B cell (primary cell): Measurements from ENCODE around the gene CLEC10A. TPM values are rescaled to one million over a fixed set of nuclear protein-coding genes. Genes with fewer than 3 reads are reported as not detected.
A peak's percentile ranks its signal among the peaks of the same experiment; 100 is the strongest.

Source experiments
- ATAC-seq: fragments of 200-7000 bp; cut with Tn5 transposase; one replicate; pipeline ENCODE4 v1.10.0; 2021; ENCODE audit warnings: low read depth, mild to moderate bottlenecking, moderate number of reproducible peaks, moderate library complexity
- CTCF ChIA-PET: fragments of 350-600 bp; sonication (Branson Sonifier 250); formaldehyde crosslinking; loops from one replicate; lab custom pipeline; 2021; ENCODE audit warnings: antibody characterized with exemption, inconsistent platforms; lab: Charles Lee
- POLR2A ChIA-PET: fragments of 350-600 bp; sonication (Branson Sonifier 250); formaldehyde crosslinking; loops from one replicate; lab custom pipeline; 2021; ENCODE audit warnings: antibody characterized with exemption; lab: Charles Lee
- DNase-seq: peaks from one replicate; pipeline ENCODE4 v3.0.0; 2013
- H2AFZ ChIP-seq: 2 replicates; pipeline ENCODE4 v1.6.1; 2012; ENCODE audit warnings: mild to moderate bottlenecking, low read depth, low read length; ENCODE audit not compliant: insufficient read depth, poor library complexity, severe bottlenecking
- H3K27ac ChIP-seq, 2 donors: 1 replicate in 1 of 2; 2 replicates in 1 of 2; pipeline ENCODE4 v1.5.1; 2012 to 2013; ENCODE audit warnings: low read length in 2 of 2, mild to moderate bottlenecking in 2 of 2, moderate library complexity in 1 of 2
- H3K27me3 ChIP-seq, 4 experiments: fragments of 200-600 bp in 1 of 4; sonication (generic) in 1 of 4; replicated peaks in 1 of 4; 1 replicate in 2 of 4; 2 replicates in 2 of 4; pipeline versions ENCODE4 v1.6.1 to v1.7.0; 2013 to 2016; ENCODE audit warnings: low read length in 3 of 4, mild to moderate bottlenecking in 2 of 4, mixed read lengths in 1 of 4, moderate library complexity in 1 of 4; ENCODE audit not compliant: insufficient read depth in 4 of 4, control insufficient read depth in 3 of 4; ENCODE audit errors: control extremely low read depth in 1 of 4
- H3K36me3 ChIP-seq, 2 experiments: replicated peaks in 1 of 2; 1 replicate in 1 of 2; 2 replicates in 1 of 2; pipeline versions ENCODE4 v1.6.1 to v1.7.1; 2013; ENCODE audit warnings: low read length in 1 of 2; ENCODE audit not compliant: insufficient read depth in 2 of 2, control insufficient read depth in 1 of 2; ENCODE audit errors: control extremely low read depth in 1 of 2, extremely low read depth in 1 of 2
- H3K4me1 ChIP-seq, 2 donors: fragments of 200-600 bp in 1 of 2; sonication (generic) in 1 of 2; 1 replicate in 1 of 2; 2 replicates in 1 of 2; pipeline versions ENCODE4 v1.5.1 to v1.6.1; 2013 to 2017; ENCODE audit warnings: low read length in 2 of 2; ENCODE audit not compliant: control insufficient read depth in 2 of 2, insufficient read depth in 2 of 2
- H3K4me2 ChIP-seq: replicated peaks from 2 replicates; pipeline ENCODE3; 2012; ENCODE audit warnings: mild to moderate bottlenecking, low read depth, low read length; ENCODE audit not compliant: poor library complexity, severe bottlenecking
- H3K4me3 ChIP-seq, 5 experiments: fragments of 200-600 bp in 1 of 5; sonication (generic) in 1 of 5; 1 replicate in 3 of 5; 2 replicates in 2 of 5; pipeline versions ENCODE4 v1.5.1 to v1.7.0; 2011 to 2016; ENCODE audit warnings: low read length in 4 of 5, mild to moderate bottlenecking in 4 of 5, low read depth in 2 of 5, control low read depth in 1 of 5, moderate library complexity in 1 of 5; ENCODE audit not compliant: insufficient read depth in 1 of 5; ENCODE audit errors: control extremely low read depth in 1 of 5, extremely low read depth in 1 of 5
- H3K79me2 ChIP-seq: fragments of 200-600 bp; sonication (generic); one replicate; pipeline ENCODE4 v1.6.0; 2016; ENCODE audit warnings: low read length; ENCODE audit not compliant: control insufficient read depth, insufficient read depth
- H3K9ac ChIP-seq: fragments of 200-600 bp; sonication (generic); 2 replicates; pipeline ENCODE4 v1.6.1; 2017; ENCODE audit warnings: mild to moderate bottlenecking, low read length, moderate library complexity
- H3K9me3 ChIP-seq, 3 donors: one replicate each; pipeline versions ENCODE4 v1.6.1 to v1.7.1; 2013; ENCODE audit warnings: low read length in 2 of 3; ENCODE audit not compliant: control insufficient read depth in 2 of 3, insufficient read depth in 1 of 3; ENCODE audit errors: control extremely low read depth in 1 of 3
- H4K20me1 ChIP-seq: 2 replicates; pipeline ENCODE4 v1.6.0; 2012; ENCODE audit warnings: mild to moderate bottlenecking, low read length; ENCODE audit not compliant: insufficient read depth, control insufficient read depth, poor library complexity, severe bottlenecking
- H3K27ac Mint-ChIP-seq: one replicate; pipeline ENCODE4 v1.8.0; 2021; ENCODE audit warnings: mixed read lengths
- H3K27me3 Mint-ChIP-seq: one replicate; pipeline ENCODE4 v1.8.0; 2021; ENCODE audit warnings: mixed read lengths
- H3K4me1 Mint-ChIP-seq: one replicate; pipeline ENCODE4 v1.8.0; 2021; ENCODE audit warnings: mixed read lengths
- H3K4me3 Mint-ChIP-seq: one replicate; pipeline ENCODE4 v1.8.0; 2021; ENCODE audit warnings: mixed read lengths
- H3K9me3 Mint-ChIP-seq: one replicate; pipeline ENCODE4 v1.8.0; 2022; ENCODE audit warnings: mixed read lengths; ENCODE audit not compliant: insufficient read depth
- EZH2 ChIP-seq: IDR thresholded peaks from 2 replicates; pipeline ENCODE4 v1.6.1; 2012; ENCODE audit warnings: borderline replicate concordance, low read depth, mild to moderate bottlenecking, moderate library complexity, low read length; ENCODE audit not compliant: insufficient read depth, poor library complexity, severe bottlenecking
- WGBS: methylation state at CpG from one replicate; pipeline ENCODE4 v1.1.5; 2013; ENCODE audit warnings: missing lambda C conversion rate; ENCODE audit not compliant: insufficient coverage; 5-methylcytosine and 5-hydroxymethylcytosine counted together
- intact Hi-C: fragments of 100-400 bp; cut with micrococcal nuclease; formaldehyde crosslinking; loops from one replicate; pipeline ENCODE4 v1.10.0; 2022
- polyA plus RNA-seq: library from polyadenylated mRNA; depleted of rRNA; stranded (reverse); fragments of >200 nt; gene quantifications from 2 replicates; pipeline ENCODE4 v1.2.3, GENCODE V29; 2012
- total RNA-seq, 2 donors: library from RNA; stranded (reverse); fragments of 120-200 nt in 1 of 2; gene quantifications; 1 replicate in 1 of 2; 2 replicates in 1 of 2; pipeline versions ENCODE4 v1.2.3 to v1.2.4, GENCODE V29; 2013 to 2022
- TF ChIP-seq, protein P1 (sequence below): fragments of 200-600 bp; IDR thresholded peaks from one replicate; pipeline ENCODE4 v1.8.0; 2022; ENCODE audit warnings: antibody characterized with exemption, mild to moderate bottlenecking

The CLEC10A gene
- total and polyA plus RNA-seq, 2 donors (not counting 1 experiment from before 2014, with no cell fraction given): 0.15 TPM; not detected in 1

- TF ChIP-seq, protein P1, sequence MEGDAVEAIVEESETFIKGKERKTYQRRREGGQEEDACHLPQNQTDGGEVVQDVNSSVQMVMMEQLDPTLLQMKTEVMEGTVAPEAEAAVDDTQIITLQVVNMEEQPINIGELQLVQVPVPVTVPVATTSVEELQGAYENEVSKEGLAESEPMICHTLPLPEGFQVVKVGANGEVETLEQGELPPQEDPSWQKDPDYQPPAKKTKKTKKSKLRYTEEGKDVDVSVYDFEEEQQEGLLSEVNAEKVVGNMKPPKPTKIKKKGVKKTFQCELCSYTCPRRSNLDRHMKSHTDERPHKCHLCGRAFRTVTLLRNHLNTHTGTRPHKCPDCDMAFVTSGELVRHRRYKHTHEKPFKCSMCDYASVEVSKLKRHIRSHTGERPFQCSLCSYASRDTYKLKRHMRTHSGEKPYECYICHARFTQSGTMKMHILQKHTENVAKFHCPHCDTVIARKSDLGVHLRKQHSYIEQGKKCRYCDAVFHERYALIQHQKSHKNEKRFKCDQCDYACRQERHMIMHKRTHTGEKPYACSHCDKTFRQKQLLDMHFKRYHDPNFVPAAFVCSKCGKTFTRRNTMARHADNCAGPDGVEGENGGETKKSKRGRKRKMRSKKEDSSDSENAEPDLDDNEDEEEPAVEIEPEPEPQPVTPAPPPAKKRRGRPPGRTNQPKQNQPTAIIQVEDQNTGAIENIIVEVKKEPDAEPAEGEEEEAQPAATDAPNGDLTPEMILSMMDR: no peak
- no peak for TF ChIP-seq EZH2
- Mint-ChIP-seq H3K9me3 (peaks cover 11% of the 10 kb centered on the region), H3K4me3 (peak overlapping the region; percentile 6), H3K27me3 (peaks cover 4% of the 10 kb centered on the region), H3K27ac (no peak overlapping the region), H3K4me1 (peaks cover 13% of the 10 kb centered on the region)
- peaks cover 0 to 13% (median 13%) of the 10 kb centered on the region in 3 donors for H3K9me3 ChIP-seq
- ATAC-seq (peak; percentile 17), DNase-seq (no peak)
- no CpG with 5 or more reads among the region's 2 CpGs for WGBS
- no peaks in the 10 kb centered on the region for H3K36me3 ChIP-seq
- no peaks in the 10 kb centered on the region for H4K20me1 ChIP-seq
- H3K9ac ChIP-seq: no peak overlapping the region
- H2AFZ ChIP-seq: peak overlapping the region; percentile 17
- H3K27me3 ChIP-seq: no peaks in the 10 kb centered on the region
- H3K4me1 ChIP-seq: peaks cover 14 to 18% of the 10 kb centered on the region in 2 donors
- peak overlapping the region; percentile 31 for H3K4me2 ChIP-seq
- ChIA-PET POLR2A (no interaction called here), CTCF (interaction anchor here (1.2 to 1.5 kb wide), 4 partner anchors 10 to 85 kb away, joined by 3 to 6 read pairs (median 3); no protein-coding TSS in a partner anchor)
- peak overlapping the region; percentile 38 to 57 for H3K27ac ChIP-seq
- H3K79me2 ChIP-seq: no peaks in the 10 kb centered on the region
- no peak overlapping the region for H3K4me3 ChIP-seq
- intact Hi-C loops: no loop called here
These were observed 7.6 kb downstream of the CLEC10A start for GRCh38 chr17:7072406-7072805.

DNA sequence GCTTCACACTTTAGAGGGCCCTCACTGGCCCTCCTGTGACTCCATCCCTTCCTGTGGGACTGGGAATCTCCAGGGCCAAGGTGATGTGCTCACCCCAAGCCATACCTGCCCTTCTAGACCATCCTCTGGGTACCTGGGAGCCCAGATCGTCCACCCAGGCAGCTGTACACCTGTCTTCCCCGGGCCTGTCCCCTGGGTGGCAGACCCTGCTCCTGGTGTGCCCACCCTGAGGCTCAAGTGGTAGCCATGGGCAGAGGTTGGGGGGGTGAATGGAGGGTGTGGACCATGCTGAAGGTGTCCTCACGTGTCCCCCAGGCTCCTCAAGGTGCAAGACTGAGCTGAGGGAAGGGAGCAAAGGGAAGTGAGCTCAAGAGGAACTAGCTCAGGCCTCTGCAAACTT is 9.3 kb downstream of the CLEC10A start:
- DNase-seq: no peak
- no peaks in the 10 kb centered on the region for H3K79me2 ChIP-seq
- H3K27ac ChIP-seq: no peak overlapping the region
- H3K36me3 ChIP-seq: no peaks in the 10 kb centered on the region
- Mint-ChIP-seq H3K27ac (no peak overlapping the region), H3K4me3 (no peak overlapping the region), H3K4me1 (peaks cover 13% of the 10 kb centered on the region), H3K9me3 (peaks cover 14% of the 10 kb centered on the region), H3K27me3 (peaks cover 6% of the 10 kb centered on the region)
- H3K27me3 ChIP-seq: no peaks in the 10 kb centered on the region
- H4K20me1 ChIP-seq: no peaks in the 10 kb centered on the region
- CTCF ChIA-PET: no interaction called here
- H3K9me3 ChIP-seq: peaks cover 0 to 19% (median 15%) of the 10 kb centered on the region in 3 donors
- intact Hi-C loops: no loop called here
- no peak overlapping the region for H3K9ac ChIP-seq
- POLR2A ChIA-PET: no interaction called here
- 79% methylated on average over 2 of the region's 3 CpGs for WGBS
- H3K4me1 ChIP-seq: peaks cover 14 to 18% of the 10 kb centered on the region in 2 donors
- H2AFZ ChIP-seq: no peak overlapping the region
- no peak overlapping the region for H3K4me2 ChIP-seq
- TF ChIP-seq EZH2: no peak
- TF ChIP-seq, protein P1: no peak
- no peak overlapping the region for H3K4me3 ChIP-seq
- no peak for ATAC-seq
